Fibroblast of lung (primary cell): ENCODE measurements around the gene ZNF618.

Source experiments
- CTCF ChIP-seq, 2 donors: IDR thresholded peaks in 1 of 2; conservative IDR thresholded peaks in 1 of 2; 1 replicate in 1 of 2; 2 replicates in 1 of 2; pipeline ENCODE4 v1.5.1; 2011 to 2012; ENCODE audit warnings: low read length in 2 of 2, control low read depth in 1 of 2, inconsistent platforms in 1 of 2, low read depth in 1 of 2, mild to moderate bottlenecking in 1 of 2
- EZH2 ChIP-seq: IDR thresholded peaks from 2 replicates; pipeline ENCODE4 v1.5.1; 2012; ENCODE audit warnings: low read length, control low read depth, mild to moderate bottlenecking; ENCODE audit errors: missing control alignments

DNA sequence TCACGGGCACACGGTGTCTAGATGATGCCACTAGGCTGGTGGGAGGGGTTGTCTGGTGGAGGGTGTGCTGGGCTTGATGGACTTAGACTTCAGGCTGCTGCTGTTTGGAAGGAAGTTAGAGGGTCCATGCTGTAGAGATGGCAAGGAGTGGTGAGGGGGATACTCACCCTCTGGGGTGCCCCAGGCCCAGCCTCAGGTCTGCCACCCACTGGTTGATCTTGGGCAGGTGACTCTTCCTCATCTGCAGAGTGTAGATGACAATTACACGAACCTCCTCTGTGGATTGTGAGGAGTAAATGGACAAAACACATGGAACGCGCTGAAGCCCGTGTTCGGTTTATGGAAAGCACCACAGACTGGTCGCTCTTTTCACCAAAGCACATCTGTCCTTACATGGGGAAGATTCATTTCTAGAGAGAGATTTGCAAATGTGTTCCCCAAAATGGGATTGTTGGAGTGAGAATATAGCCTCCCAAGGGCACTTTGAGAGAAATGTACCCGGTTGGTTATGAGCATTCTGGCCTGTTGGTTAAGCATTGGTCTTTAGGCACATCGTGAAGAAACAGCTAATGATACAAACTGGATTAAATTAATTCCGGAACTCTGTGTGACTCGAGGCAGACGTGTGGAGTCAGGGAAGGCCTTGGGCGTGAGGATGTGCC is 58.2 kb downstream of the ZNF618 start:
- TF ChIP-seq CTCF (conservative IDR thresholded peaks at IDR 0.05 in 1 of 2, IDR thresholded peaks at IDR 0.05 in 1 of 2; ENCODE audit: low read depth in 1 of 2, low read length in 2 of 2) (no peak), EZH2 (no peak)
